GM18520 (cell line): Measurements from ENCODE around the gene MCC.

Experiments used
- ATAC-seq: cut with Tn5 transposase; IDR thresholded peaks from one replicate; pipeline ENCODE4 v1.9.1; 2021; ENCODE audit not compliant: unreplicated experiment

The MCC gene

GRCh38 chr5:113274836-113275414 lies 213.3 kb downstream of the MCC start:
- ATAC-seq = no peak

GRCh38 chr5:113273948-113274347 lies 214.3 kb downstream of the MCC start:
- peak; percentile 65 for ATAC-seq

GRCh38 chr5:113271745-113272454 lies 216.4 kb downstream of the MCC start:
- no peak for ATAC-seq

GRCh38 chr5:113271015-113271414 lies 217.2 kb downstream of the MCC start:
- ATAC-seq = no peak

GRCh38 chr5:113270086-113270485 lies 218.2 kb downstream of the MCC start:
- ATAC-seq = no peak

GRCh38 chr5:113269023-113269997 lies 218.9 kb downstream of the MCC start:
- no peak for ATAC-seq

GRCh38 chr5:113268232-113268631 lies 220.0 kb downstream of the MCC start:
- no peak for ATAC-seq

GRCh38 chr5:113267361-113267900 lies 220.8 kb downstream of the MCC start:
- no peak for ATAC-seq

- ATAC-seq = no peak
Measured at GRCh38 chr5:113266913-113267227, 221.4 kb downstream of the MCC start.

- ATAC-seq = no peak
Measured at GRCh38 chr5:113266227-113266912, 221.9 kb downstream of the MCC start.

- ATAC-seq = no peak
Measured at GRCh38 chr5:113265190-113265589, 223.1 kb downstream of the MCC start.

- ATAC-seq = no peak
Measured at GRCh38 chr5:113264046-113264445, 224.2 kb downstream of the MCC start.

GRCh38 chr5:113263545-113263944 lies 224.7 kb downstream of the MCC start:
- ATAC-seq = no peak

- no peak for ATAC-seq
Measured at GRCh38 chr5:113262674-113263073, 225.6 kb downstream of the MCC start.

GRCh38 chr5:113259034-113259433 lies 229.2 kb downstream of the MCC start:
- no peak for ATAC-seq

- no peak for ATAC-seq
Measured at GRCh38 chr5:113257545-113257944, 230.7 kb downstream of the MCC start.

GRCh38 chr5:113256671-113257452 lies 231.4 kb downstream of the MCC start:
- ATAC-seq = no peak

- ATAC-seq = no peak
Measured at GRCh38 chr5:113255579-113256386, 232.5 kb downstream of the MCC start.

GRCh38 chr5:113255105-113255504 lies 233.1 kb downstream of the MCC start:
- no peak for ATAC-seq
